Measurements from ENCODE around the gene LDLRAD3.
A peak's percentile ranks its signal among the peaks of the same experiment; 100 is the strongest.
"Not testable (repeated sequence)": the region's sequence is repeated elsewhere in the genome, so short reads cannot be mapped to it uniquely, and the experiment has no call there.

LDLRAD3 gene

GRCh38 chr11:36167729-36168128 lies 223.9 kb downstream of the LDLRAD3 start:
- no peak for DNase-seq

GRCh38 chr11:36177836-36178235 lies 234.0 kb downstream of the LDLRAD3 start:
- no peak for DNase-seq

- DNase-seq: no peak
These were observed 242.7 kb downstream of the LDLRAD3 start for GRCh38 chr11:36186340-36187175.

GRCh38 chr11:36187622-36188021 lies 243.8 kb downstream of the LDLRAD3 start:
- no peak for DNase-seq

GRCh38 chr11:36189735-36190134 lies 245.9 kb downstream of the LDLRAD3 start:
- DNase-seq: not testable (repeated sequence)

DNA sequence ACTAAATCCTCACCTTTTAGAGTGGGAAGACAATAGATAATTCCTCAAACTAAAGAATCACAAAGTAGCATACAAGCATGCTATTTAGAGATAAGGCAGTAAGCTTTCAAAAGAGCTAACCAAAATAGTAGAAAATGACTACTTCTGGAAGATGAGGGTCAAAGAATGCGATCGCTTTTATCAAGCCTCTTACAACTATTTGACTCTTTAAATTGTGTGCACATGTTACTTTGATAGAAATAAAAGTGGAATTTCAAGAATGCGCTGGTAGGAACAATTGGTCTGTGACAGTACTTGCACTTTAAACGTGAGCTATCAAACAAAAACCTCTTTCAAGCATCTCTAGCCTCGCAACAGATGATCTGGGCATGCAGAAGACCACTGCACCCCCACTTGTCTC lies 248.1 kb downstream of the LDLRAD3 start:
- DNase-seq: no peak

DNA sequence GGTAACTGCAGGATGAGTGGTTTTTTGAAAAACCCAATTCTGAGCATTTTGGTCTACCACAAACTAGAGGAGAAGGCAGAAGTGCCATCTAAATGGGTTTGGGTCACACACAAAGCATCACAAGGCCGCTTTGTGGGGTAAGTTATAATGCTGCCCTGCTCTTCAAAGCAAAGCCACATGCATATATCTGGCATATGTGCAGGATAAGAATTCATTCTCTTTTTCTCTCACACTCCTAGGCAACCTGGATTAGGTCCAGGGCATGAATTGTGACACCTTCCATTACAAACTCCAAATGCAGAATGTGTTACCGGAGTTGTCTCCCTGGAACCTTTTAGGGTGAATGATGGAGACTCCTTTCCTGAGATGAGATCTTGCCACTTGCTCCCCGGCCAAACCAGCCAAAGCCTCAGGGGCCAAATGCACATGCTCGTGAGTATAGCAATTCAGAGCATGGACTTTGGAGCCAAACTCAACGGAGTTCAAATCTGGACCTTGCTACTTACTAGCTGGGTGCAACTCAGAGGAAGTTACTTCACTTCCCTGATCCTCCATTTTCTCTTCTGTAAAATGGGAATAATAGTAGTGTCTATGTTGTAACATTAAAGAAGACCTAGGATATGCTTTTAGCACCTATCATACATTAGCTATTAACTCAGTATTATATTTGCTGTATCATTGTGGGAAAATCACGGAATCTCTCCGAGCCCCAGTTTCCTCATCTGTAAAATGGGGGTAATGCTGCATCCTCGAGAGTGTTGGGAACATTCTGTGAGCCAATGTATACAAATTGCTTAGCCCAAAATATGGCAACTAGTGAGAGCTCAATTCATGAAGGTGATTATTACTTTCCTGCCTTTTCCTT lies 248.8 kb downstream of the LDLRAD3 start:
- DNase-seq: no peak

- DNase-seq: no peak
These were observed 249.4 kb downstream of the LDLRAD3 start for GRCh38 chr11:36193290-36193619.

- DNase-seq: no peak
These were observed 249.9 kb downstream of the LDLRAD3 start for GRCh38 chr11:36193721-36194120.

DNA sequence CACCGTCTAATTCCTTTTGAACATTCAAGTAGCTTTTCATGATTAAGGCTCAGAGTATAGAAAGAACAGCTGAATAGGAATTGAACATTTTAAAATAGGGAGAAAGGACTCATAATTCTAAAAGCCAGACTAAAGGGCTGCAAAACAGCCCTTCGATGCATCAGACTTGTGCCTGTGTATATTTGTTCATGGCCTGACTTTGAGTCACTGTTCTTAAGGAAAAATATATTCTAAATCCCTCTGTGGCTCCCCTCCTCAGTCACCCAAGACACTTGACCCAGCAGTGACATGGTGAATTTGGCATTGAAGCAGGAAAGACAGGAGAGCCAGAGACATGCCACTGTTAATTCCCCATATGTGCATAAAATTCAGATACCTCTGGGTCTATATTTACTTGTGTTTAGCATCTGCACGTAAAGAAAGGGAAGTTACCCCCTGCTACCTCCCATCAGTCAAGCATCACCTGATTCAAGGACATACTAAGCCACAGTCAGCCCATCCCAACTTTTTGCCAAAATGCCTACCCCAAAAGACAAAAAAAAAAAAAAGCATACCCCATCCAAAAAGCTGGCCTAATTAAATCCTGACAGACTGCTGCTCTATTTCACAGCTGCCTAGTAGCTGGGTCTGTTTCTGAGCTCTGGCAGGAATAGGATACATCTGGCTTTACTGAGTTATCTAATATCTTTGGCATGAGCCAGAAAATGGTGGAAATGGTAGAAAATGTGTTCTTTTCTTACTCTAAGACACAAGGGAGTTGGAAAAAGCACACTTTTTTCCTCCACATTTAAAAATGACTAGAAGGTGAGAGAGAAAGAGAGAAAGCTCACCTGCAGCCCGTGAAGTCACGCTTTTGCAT lies 251.9 kb downstream of the LDLRAD3 start:
- DNase-seq: no peak

- DNase-seq: no peak
These were observed 252.6 kb downstream of the LDLRAD3 start for GRCh38 chr11:36196411-36196998.

- no peak for DNase-seq
These were observed 257.5 kb downstream of the LDLRAD3 start for GRCh38 chr11:36201411-36201810.

DNA sequence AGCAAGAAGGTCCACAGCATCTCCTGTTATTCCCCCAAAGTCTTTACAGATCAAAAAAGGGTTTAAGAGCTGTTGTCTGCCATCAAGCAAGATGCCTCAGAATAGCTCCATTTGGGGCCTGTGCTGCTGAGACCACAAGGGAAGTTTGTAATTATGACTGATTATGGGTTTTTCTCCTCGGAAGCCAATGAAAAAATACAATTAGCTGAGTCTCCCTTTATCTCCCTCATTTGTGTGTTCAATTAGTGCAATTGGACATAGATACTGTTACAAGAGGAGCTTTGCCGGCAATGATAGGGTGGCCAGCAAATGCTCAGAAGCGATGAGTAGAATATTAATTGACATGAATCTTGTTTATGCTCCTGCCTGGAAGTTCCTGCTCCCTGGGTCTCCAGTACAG lies 261.7 kb downstream of the LDLRAD3 start:
- DNase-seq: no peak

DNA sequence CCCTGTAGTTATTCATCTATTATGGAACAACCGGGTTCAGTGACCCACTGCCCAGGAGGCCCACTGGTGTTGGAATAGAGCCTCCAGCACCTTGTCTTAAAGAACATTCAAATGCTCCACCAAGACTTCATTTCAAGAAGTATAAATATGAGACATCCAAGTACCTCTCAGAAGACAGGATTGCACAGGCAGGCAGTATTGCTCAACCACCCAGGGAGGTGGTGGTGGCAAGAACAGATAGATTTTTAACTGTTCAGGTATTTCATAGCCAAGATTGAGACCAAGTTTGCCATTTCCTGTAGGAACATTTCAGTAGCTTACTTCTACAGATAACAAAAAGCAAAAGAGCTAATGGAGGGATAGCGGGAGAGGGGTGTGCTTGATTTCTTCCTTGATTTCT lies 266.7 kb downstream of the LDLRAD3 start:
- DNase-seq: no peak

GRCh38 chr11:36211761-36212430 lies 268.0 kb downstream of the LDLRAD3 start:
- DNase-seq: no peak

- peak in 1 of 2 experiments; percentile 65 for DNase-seq
These were observed 268.9 kb downstream of the LDLRAD3 start for GRCh38 chr11:36212564-36213392.

- no peak for DNase-seq
These were observed 269.6 kb downstream of the LDLRAD3 start for GRCh38 chr11:36213393-36213840.

DNA sequence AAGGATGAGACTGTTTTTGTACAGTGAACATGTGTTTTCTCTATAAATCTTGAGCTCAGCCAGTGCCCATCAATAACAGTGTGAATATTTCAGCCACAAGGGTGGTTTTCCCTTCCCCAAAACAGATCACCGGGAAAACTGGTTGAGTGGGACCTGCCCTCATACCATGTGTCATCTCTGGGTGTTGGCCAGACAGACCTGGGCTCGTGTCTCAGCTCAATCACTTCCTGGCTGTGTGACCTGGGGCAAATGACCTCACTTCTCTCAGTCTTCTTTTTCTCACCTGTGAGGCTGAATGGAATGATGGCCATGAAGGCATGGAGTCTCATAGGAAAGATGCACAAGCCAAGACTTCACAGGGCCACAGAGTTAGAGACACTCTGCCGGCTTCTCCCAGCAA lies 270.6 kb downstream of the LDLRAD3 start:
- DNase-seq: no peak

GRCh38 chr11:36214976-36215692 lies 271.3 kb downstream of the LDLRAD3 start:
- DNase-seq: peak; percentile 54 to 56

DNA sequence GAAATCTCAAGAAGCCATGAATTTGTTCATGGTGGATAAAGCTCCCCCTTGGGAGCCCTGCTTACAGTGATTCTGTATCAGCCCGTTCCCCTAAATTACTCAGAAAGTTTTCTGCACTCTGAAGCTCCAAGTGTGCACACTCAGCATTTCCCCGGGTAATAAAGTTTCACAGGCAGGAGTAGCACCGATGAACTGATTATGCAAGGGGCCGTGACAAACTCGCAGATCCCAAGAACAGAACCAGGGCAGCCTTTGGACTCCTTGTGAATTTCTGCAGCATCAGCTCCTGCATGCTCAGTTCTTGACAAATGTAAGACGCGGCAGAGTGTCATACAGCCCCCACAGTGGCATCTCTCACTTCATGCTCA lies 271.8 kb downstream of the LDLRAD3 start:
- no peak for DNase-seq
